GM19099 (cell line): ENCODE data around the gene TMEM254.

Experiments used
- POLR2A ChIP-seq: IDR thresholded peaks from 3 replicates; pipeline ENCODE4 v1.6.1; 2011; ENCODE audit warnings: low read depth; ENCODE audit not compliant: insufficient read length; ENCODE audit errors: extremely low read depth

The TMEM254 gene

GRCh38 chr10:80132299-80133139 is 54.1 kb downstream of the TMEM254 start, which contains the start of gene PLAC9:
PLAC9 (plus strand) TSS chr10:80132730; CDS start chr10:80132763, 33 bp downstream.
- TF ChIP-seq POLR2A = no peak

- TF ChIP-seq POLR2A = no peak
These were observed 54.7 kb downstream of the TMEM254 start for GRCh38 chr10:80133206-80133605.

- no peak for TF ChIP-seq POLR2A
These were observed 57.7 kb downstream of the TMEM254 start for GRCh38 chr10:80136134-80136571.

GRCh38 chr10:80137031-80137862 is 58.8 kb downstream of the TMEM254 start:
- TF ChIP-seq POLR2A = no peak

GRCh38 chr10:80137920-80138319 is 59.5 kb downstream of the TMEM254 start:
- no peak for TF ChIP-seq POLR2A

- no peak for TF ChIP-seq POLR2A
These were observed 60.8 kb downstream of the TMEM254 start for GRCh38 chr10:80139265-80139664.

GRCh38 chr10:80140251-80140650 is 61.8 kb downstream of the TMEM254 start:
- no peak for TF ChIP-seq POLR2A

- TF ChIP-seq POLR2A = no peak
These were observed 63.4 kb downstream of the TMEM254 start for GRCh38 chr10:80141696-80142460.
